Peyer's patch (tissue), 4 donors: Measurements from ENCODE around the gene CASZ1.

Experiments
- POLR2A ChIP-seq, 2 donors: fragments of 450-650 bp; IDR thresholded peaks; one replicate each; pipeline ENCODE4 v1.5.1; 2017; ENCODE audit warnings: antibody characterized with exemption in 2 of 2, mild to moderate bottlenecking in 2 of 2, moderate library complexity in 2 of 2
- TF ChIP-seq, protein P1 (sequence below), 6 experiments: fragments of 450-650 bp in 4 of 6; fragments of 200-600 bp in 2 of 6; sonication (generic) in 1 of 6; IDR thresholded peaks; one replicate each; pipeline ENCODE4 v1.5.1; 2017 to 2019; ENCODE audit warnings: antibody characterized with exemption in 6 of 6, mild to moderate bottlenecking in 3 of 6, moderate library complexity in 1 of 6

DNA sequence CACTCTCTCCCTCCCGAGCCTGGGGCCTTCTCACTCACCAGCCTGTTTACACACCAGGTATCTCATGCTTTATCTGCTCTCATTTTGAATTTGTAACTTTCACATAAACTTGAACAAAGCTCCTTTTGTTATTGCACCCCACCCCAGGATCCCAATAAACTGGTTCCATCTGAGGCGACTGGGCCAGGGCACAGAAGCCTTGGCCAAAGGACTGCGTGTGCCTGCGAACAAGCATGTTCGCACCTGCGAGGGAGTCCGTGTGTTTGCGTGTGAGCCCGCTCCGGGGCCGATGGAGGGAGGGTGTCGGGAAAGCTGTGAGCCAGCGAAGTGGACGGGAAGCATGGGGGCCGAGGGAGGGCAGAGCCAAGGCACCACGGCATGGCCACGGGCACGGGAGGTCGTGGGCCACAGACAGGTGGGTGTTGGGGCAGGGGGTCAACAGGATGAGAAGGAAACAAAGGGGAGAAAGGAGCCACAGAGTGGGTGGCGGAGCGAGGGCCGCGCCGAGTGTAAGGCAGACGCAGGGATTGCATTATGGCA lies 98.8 kb downstream of the CASZ1 start:
- TF ChIP-seq, protein P1, sequence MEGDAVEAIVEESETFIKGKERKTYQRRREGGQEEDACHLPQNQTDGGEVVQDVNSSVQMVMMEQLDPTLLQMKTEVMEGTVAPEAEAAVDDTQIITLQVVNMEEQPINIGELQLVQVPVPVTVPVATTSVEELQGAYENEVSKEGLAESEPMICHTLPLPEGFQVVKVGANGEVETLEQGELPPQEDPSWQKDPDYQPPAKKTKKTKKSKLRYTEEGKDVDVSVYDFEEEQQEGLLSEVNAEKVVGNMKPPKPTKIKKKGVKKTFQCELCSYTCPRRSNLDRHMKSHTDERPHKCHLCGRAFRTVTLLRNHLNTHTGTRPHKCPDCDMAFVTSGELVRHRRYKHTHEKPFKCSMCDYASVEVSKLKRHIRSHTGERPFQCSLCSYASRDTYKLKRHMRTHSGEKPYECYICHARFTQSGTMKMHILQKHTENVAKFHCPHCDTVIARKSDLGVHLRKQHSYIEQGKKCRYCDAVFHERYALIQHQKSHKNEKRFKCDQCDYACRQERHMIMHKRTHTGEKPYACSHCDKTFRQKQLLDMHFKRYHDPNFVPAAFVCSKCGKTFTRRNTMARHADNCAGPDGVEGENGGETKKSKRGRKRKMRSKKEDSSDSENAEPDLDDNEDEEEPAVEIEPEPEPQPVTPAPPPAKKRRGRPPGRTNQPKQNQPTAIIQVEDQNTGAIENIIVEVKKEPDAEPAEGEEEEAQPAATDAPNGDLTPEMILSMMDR (IDR thresholded peaks at IDR 0.05): no peak
- TF ChIP-seq POLR2A (IDR thresholded peaks at IDR 0.05): no peak
